WTC11 (cell line): ENCODE results near the gene SSR2.

Experiments used
- ATF2 ChIP-seq: sonication (generic); formaldehyde crosslinking; IDR thresholded peaks from 2 replicates; pipeline ENCODE4 v1.8.1; 2022; ENCODE audit warnings: low read depth, missing genetic modification reagents, borderline replicate concordance
- CTCF ChIP-seq: fragments of 200-600 bp; IDR thresholded peaks from 2 replicates; pipeline ENCODE4 v1.8.0; 2022; ENCODE audit warnings: antibody characterized with exemption
- E2F1 ChIP-seq: sonication (generic); formaldehyde crosslinking; IDR thresholded peaks from 2 replicates; pipeline ENCODE4 v1.8.0; 2022; ENCODE audit warnings: mild to moderate bottlenecking, missing genetic modification reagents
- E2F4 ChIP-seq: sonication (generic); formaldehyde crosslinking; IDR thresholded peaks from 2 replicates; pipeline ENCODE4 v1.8.1; 2022; ENCODE audit warnings: low read depth, mild to moderate bottlenecking, moderate library complexity, missing genetic modification reagents, borderline replicate concordance
- ETV6 ChIP-seq: sonication (generic); formaldehyde crosslinking; IDR thresholded peaks from 2 replicates; pipeline ENCODE4 v1.8.1; 2022; ENCODE audit warnings: mild to moderate bottlenecking, missing genetic modification reagents
- FOXP1 ChIP-seq: sonication (generic); formaldehyde crosslinking; IDR thresholded peaks from 2 replicates; pipeline ENCODE4 v1.8.0; 2022; ENCODE audit warnings: missing genetic modification reagents, mild to moderate bottlenecking, moderate library complexity, borderline replicate concordance
- IRF2 ChIP-seq: sonication (generic); formaldehyde crosslinking; IDR thresholded peaks from 2 replicates; pipeline ENCODE4 v1.8.0; 2022; ENCODE audit warnings: low read depth, missing genetic modification reagents, borderline replicate concordance
- MAX ChIP-seq: sonication (generic); formaldehyde crosslinking; IDR thresholded peaks from 2 replicates; pipeline ENCODE4 v1.8.0; 2022; ENCODE audit warnings: mild to moderate bottlenecking, missing genetic modification reagents
- MYBL2 ChIP-seq: sonication (generic); formaldehyde crosslinking; IDR thresholded peaks from 2 replicates; pipeline ENCODE4 v1.8.1; 2023; ENCODE audit warnings: mild to moderate bottlenecking, moderate library complexity, missing genetic modification reagents
- NFYB ChIP-seq: sonication (generic); formaldehyde crosslinking; conservative IDR thresholded peaks from 2 replicates; pipeline ENCODE4 v1.8.0; 2022; ENCODE audit warnings: low read depth, missing genetic modification reagents
- STAT6 ChIP-seq: sonication (generic); formaldehyde crosslinking; conservative IDR thresholded peaks from 2 replicates; pipeline ENCODE4 v1.8.1; 2023; ENCODE audit warnings: mild to moderate bottlenecking, low read depth, missing genetic modification reagents, moderate library complexity
- USF1 ChIP-seq: sonication (generic); formaldehyde crosslinking; IDR thresholded peaks from 2 replicates; pipeline ENCODE4 v1.8.0; 2022; ENCODE audit warnings: mild to moderate bottlenecking, missing genetic modification reagents
- USF2 ChIP-seq: sonication (generic); formaldehyde crosslinking; IDR thresholded peaks from 2 replicates; pipeline ENCODE4 v1.8.1; 2023; ENCODE audit warnings: mild to moderate bottlenecking, missing genetic modification reagents, moderate library complexity
- ZNF263 ChIP-seq: sonication (generic); formaldehyde crosslinking; IDR thresholded peaks from 2 replicates; pipeline ENCODE4 v1.8.1; 2022; ENCODE audit warnings: low read depth, mild to moderate bottlenecking, moderate library complexity, missing genetic modification reagents

GRCh38 chr1:155967341-155968050 is 53.3 kb downstream of the SSR2 start:
- no peak for TF ChIP-seq CTCF
- no peak for TF ChIP-seq MYBL2 (CRISPR knock-in tag)
- TF ChIP-seq MAX (CRISPR knock-in tag) = peak; percentile 20; the same call in 1 of the 2 replicates
- TF ChIP-seq STAT6 (CRISPR knock-in tag) = no peak
- no peak for TF ChIP-seq E2F4 (CRISPR knock-in tag)
- TF ChIP-seq USF1 (CRISPR knock-in tag) = no peak
- no peak for TF ChIP-seq ATF2
- TF ChIP-seq IRF2 (CRISPR knock-in tag) = no peak
- TF ChIP-seq USF2 (CRISPR knock-in tag) = no peak
- TF ChIP-seq ZNF263 = no peak
- no peak for TF ChIP-seq NFYB (CRISPR knock-in tag)
- TF ChIP-seq FOXP1 (CRISPR knock-in tag) = no peak
- no peak for TF ChIP-seq E2F1 (CRISPR knock-in tag)
- no peak for TF ChIP-seq ETV6 (CRISPR knock-in tag)
